Psoas muscle (tissue), 8 donors: ENCODE measurements around the gene MRC1. TPM values are rescaled to one million over a fixed set of nuclear protein-coding genes. Genes with fewer than 3 reads are reported as not detected.

Source experiments
- ATAC-seq, 4 donors: fragments of 200-7000 bp; cut with Tn5 transposase; one replicate each; pipeline ENCODE4 v1.9.1; 2020; ENCODE audit warnings: moderate library complexity in 3 of 4, mild to moderate bottlenecking in 2 of 4
- DNase-seq, 2 donors: peaks; one replicate each; pipeline ENCODE4 v3.0.0-alpha.2; 2020
- H3K27ac ChIP-seq: fragments of 200-600 bp; one replicate; pipeline ENCODE4 v1.8.0; 2022
- H3K27me3 ChIP-seq, 3 donors: fragments of 200-600 bp in 1 of 3; one replicate each; pipeline versions ENCODE4 v1.6.1 to v1.8.0; 2013 to 2022; ENCODE audit warnings: low read length in 2 of 3, mild to moderate bottlenecking in 2 of 3, moderate library complexity in 1 of 3; ENCODE audit not compliant: insufficient read depth in 3 of 3
- H3K36me3 ChIP-seq, 2 donors: fragments of 200-600 bp in 1 of 2; one replicate each; pipeline versions ENCODE4 v1.6.1 to v1.8.0; 2013 to 2022; ENCODE audit warnings: low read depth in 1 of 2, mild to moderate bottlenecking in 1 of 2, moderate library complexity in 1 of 2; ENCODE audit not compliant: insufficient read depth in 1 of 2
- H3K4me1 ChIP-seq: fragments of 200-600 bp; one replicate; pipeline ENCODE4 v1.8.0; 2022
- H3K4me3 ChIP-seq: fragments of 200-600 bp; one replicate; pipeline ENCODE4 v1.8.0; 2022; ENCODE audit warnings: mild to moderate bottlenecking
- H3K9me3 ChIP-seq: fragments of 200-600 bp; one replicate; pipeline ENCODE4 v1.8.0; 2022
- CTCF ChIP-seq: fragments of 200-600 bp; IDR thresholded peaks from one replicate; pipeline ENCODE4 v1.8.0; 2022; ENCODE audit warnings: antibody characterized with exemption
- WGBS, 3 donors: extraction: QIAGEN DNeasy Blood & Tissue Kit; methylation state at CpG; one replicate each; pipeline versions ENCODE4 v1.1.6 to v1.1.7; 2013; 5-methylcytosine and 5-hydroxymethylcytosine counted together
- intact Hi-C, 2 donors: fragments of 100-400 bp; cut with DNase I; formaldehyde crosslinking; loops; one replicate each; pipeline versions ENCODE4 v1.11.0 to v1.14.2; 2022
- polyA plus RNA-seq, 3 donors: library from polyadenylated mRNA; stranded (reverse); fragments of 200-250 nt; gene quantifications; one replicate each; pipeline ENCODE4 v1.2.3, GENCODE V29; 2013
- total RNA-seq, 4 donors: library from RNA; stranded (reverse); fragmentation: NEBNext Ultra II Directional in 2 of 4; extraction: Animal tissue kit (Norgen Biotek cat#: 25700) in 2 of 4; gene quantifications; one replicate each; pipeline versions ENCODE4 v1.2.1 to v1.2.4, GENCODE V29; 2021 to 2023
- donor health status: healthy with polysubstance abuse.
- donor health status: DM: no; HTN: no; CAD: no; lungs with moderate emphysema.
- donor health status: Bipolar disorder and iron deficiency.
- donor health status: healthy.
- donor health status: DM: yes; HTN: yes; CAD: no.
- donor health status: DM: no; HTN: no; CAD: no.
- donor health status: DM: no; HTN: no; CAD: no.
- donor health status: DM: yes; HTN: yes; CAD: no.

MRC1 gene
- total and polyA plus RNA-seq, 7 donors: 1.6 to 16.4 (median 9.3) TPM

GRCh38 chr10:17785276-17785930, 23.7 kb upstream of the MRC1 start:
- no peak for TF ChIP-seq CTCF
- Histone ChIP-seq H3K27ac (peak overlapping the region; percentile 86), H3K4me3 (no peak overlapping the region), H3K4me1 (peaks cover 26% of the 10 kb centered on the region), H3K36me3 (no peaks in the 10 kb centered on the region), H3K27me3 (no peaks in the 10 kb centered on the region), H3K9me3 (no peaks in the 10 kb centered on the region)
- WGBS, 3 donors: 47 to 72% (median 58%) methylated on average over 5 of the region's 5 CpGs
- no peak for DNase-seq
- peak in 1 of 4 donors; percentile 55 for ATAC-seq
- intact Hi-C loops: no loop called here

DNA sequence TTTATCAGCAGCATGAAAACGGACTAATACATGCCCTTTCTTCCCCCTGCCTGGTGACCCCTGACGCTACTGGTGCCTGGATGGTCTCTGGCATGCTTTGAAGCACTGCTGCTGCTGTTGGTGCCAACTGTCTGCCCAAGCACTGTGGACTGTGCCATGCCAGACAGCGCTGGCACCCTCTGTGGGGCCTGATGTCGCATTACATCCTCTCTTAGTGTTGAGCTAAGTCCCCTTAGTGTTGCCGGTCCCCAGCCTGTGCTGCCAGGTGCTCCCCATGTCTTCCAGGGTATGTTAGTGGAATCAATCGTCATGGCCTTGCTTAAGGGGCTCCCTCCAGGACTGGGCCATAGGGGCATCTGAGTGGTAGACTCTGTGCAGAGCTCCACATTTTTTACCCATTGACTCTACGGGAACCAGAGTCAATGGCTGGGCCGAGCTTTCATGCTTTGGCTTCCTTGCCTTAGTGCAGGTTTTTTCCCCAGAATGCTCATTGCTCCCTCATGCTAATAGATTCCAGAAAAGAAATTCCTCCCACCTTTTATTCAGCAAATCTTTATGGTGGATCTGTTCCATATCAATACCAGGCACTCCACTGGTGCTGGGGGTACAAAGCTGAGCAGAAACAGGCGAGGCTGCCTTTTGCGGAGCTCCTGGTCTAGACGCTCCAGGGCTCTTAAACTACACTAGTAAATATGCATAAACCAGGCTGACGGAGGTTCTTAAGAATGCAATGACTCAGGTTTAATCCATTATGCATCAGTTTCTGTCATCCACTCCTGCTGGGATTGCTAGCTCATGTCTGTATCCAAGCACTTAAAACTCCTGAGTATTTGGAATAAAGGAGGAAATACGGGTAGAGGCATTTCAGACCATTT, 21.8 kb upstream of the MRC1 start:
- Histone ChIP-seq H3K27me3 (no peaks in the 10 kb centered on the region), H3K27ac (no peak overlapping the region), H3K4me1 (peaks cover 20% of the 10 kb centered on the region), H3K36me3 (no peaks in the 10 kb centered on the region), H3K9me3 (no peaks in the 10 kb centered on the region), H3K4me3 (no peak overlapping the region)
- DNase-seq (no peak), ATAC-seq (no peak)
- no peak for TF ChIP-seq CTCF
- 86 to 89% (median 89%) methylated on average over 13 of the region's 13 CpGs for WGBS, 3 donors
- intact Hi-C loops: no loop called here

GRCh38 chr10:17788646-17789045, 20.5 kb upstream of the MRC1 start:
- Histone ChIP-seq H3K27me3 (no peaks in the 10 kb centered on the region), H3K4me3 (no peak overlapping the region), H3K36me3 (no peaks in the 10 kb centered on the region), H3K9me3 (no peaks in the 10 kb centered on the region), H3K4me1 (peaks cover 18% of the 10 kb centered on the region), H3K27ac (no peak overlapping the region)
- no peak for ATAC-seq
- WGBS, 3 donors: 88 to 93% (median 92%) methylated on average over 2 of the region's 2 CpGs
- intact Hi-C loops: no loop called here
- DNase-seq: no peak
- no peak for TF ChIP-seq CTCF

GRCh38 chr10:17789396-17789795, 19.8 kb upstream of the MRC1 start:
- H3K27ac ChIP-seq: no peak overlapping the region
- DNase-seq: no peak
- no peaks in the 10 kb centered on the region for H3K27me3 ChIP-seq
- peaks cover 11% of the 10 kb centered on the region for H3K4me1 ChIP-seq
- 87 to 95% (median 94%) methylated on average over 7 of the region's 7 CpGs for WGBS, 3 donors
- H3K4me3 ChIP-seq: no peak overlapping the region
- no peak for ATAC-seq
- intact Hi-C loops: no loop called here
- no peaks in the 10 kb centered on the region for H3K9me3 ChIP-seq
- no peak for TF ChIP-seq CTCF
- H3K36me3 ChIP-seq: no peaks in the 10 kb centered on the region
